Measurements from ENCODE around the gene C12orf42. TPM values are rescaled to one million over a fixed set of nuclear protein-coding genes. Genes with fewer than 3 reads are reported as not detected.
A peak's percentile ranks its signal among the peaks of the same experiment; 100 is the strongest.

C12orf42 gene
- total RNA-seq, 1 donor from 2014 or later: not detected

GRCh38 chr12:103513875-103514274, 18.1 kb upstream of the C12orf42 start:
- no peak overlapping the region for H3K4me3 ChIP-seq (ENCODE audit: low read depth, low read length)
- no peak for TF ChIP-seq CTCF (conservative IDR thresholded peaks at IDR 0.05; ENCODE audit: low read depth, low read length)
- no peak for DNase-seq (ENCODE audit: low read depth)

GRCh38 chr12:103505371-103506236, 9.8 kb upstream of the C12orf42 start:
- TF ChIP-seq CTCF (conservative IDR thresholded peaks at IDR 0.05; ENCODE audit: low read depth, low read length): peak; percentile 6
- no peak overlapping the region for H3K4me3 ChIP-seq (ENCODE audit: low read depth, low read length)
- peak; percentile 87 for DNase-seq (ENCODE audit: low read depth)

- no peak for DNase-seq (ENCODE audit: low read depth)
- H3K4me3 ChIP-seq (ENCODE audit: low read depth, low read length): no peak overlapping the region
- no peak for TF ChIP-seq CTCF (conservative IDR thresholded peaks at IDR 0.05; ENCODE audit: low read depth, low read length)
Measured at GRCh38 chr12:103504606-103505005, 8.8 kb upstream of the C12orf42 start.

GRCh38 chr12:103503546-103504480, 8.0 kb upstream of the C12orf42 start:
- TF ChIP-seq CTCF (conservative IDR thresholded peaks at IDR 0.05; ENCODE audit: low read depth, low read length): peak; percentile 46
- no peak for DNase-seq (ENCODE audit: low read depth)
- no peak overlapping the region for H3K4me3 ChIP-seq (ENCODE audit: low read depth, low read length)

GRCh38 chr12:103501447-103501846, 5.7 kb upstream of the C12orf42 start:
- DNase-seq (ENCODE audit: low read depth): no peak
- no peak for TF ChIP-seq CTCF (conservative IDR thresholded peaks at IDR 0.05; ENCODE audit: low read depth, low read length)
- no peak overlapping the region for H3K4me3 ChIP-seq (ENCODE audit: low read depth, low read length)

- H3K4me3 ChIP-seq (ENCODE audit: low read depth, low read length): no peak overlapping the region
- DNase-seq (ENCODE audit: low read depth): no peak
- TF ChIP-seq CTCF (conservative IDR thresholded peaks at IDR 0.05; ENCODE audit: low read depth, low read length): no peak
Measured at GRCh38 chr12:103499571-103499970, 3.8 kb upstream of the C12orf42 start.
